Activated naive CD4-positive, alpha-beta T cell treated with anti-CD3 and anti-CD28 coated beads, Interleukin-2, amount 50 U/mL, for 72 hours (primary cell): ENCODE data around the gene KLHL36. TPM values are rescaled to one million over a fixed set of nuclear protein-coding genes. Genes with fewer than 3 reads are reported as not detected.
"Not testable (repeated sequence)": the region's sequence is repeated elsewhere in the genome, so short reads cannot be mapped to it uniquely, and the experiment has no call there.

Experiments used
- ATAC-seq, 2 donors: fragments of 150-1000 bp; cut with Tn5 transposase; 2 replicates each; pipeline ENCODE4 v1.10.0; 2021; ENCODE audit warnings: mild to moderate bottlenecking in 2 of 2, moderate library complexity in 2 of 2
- DNase-seq, 2 donors: peaks; one replicate each; pipeline ENCODE4 v3.0.0; 2021 to 2022; ENCODE audit warnings: low spot score in 2 of 2
- H3K27ac Mint-ChIP-seq, 2 donors: one replicate each; pipeline ENCODE4 v1.8.0; 2022; ENCODE audit warnings: mild to moderate bottlenecking in 2 of 2, mixed read lengths in 2 of 2
- H3K36me3 Mint-ChIP-seq, 2 donors: one replicate each; pipeline ENCODE4 v1.8.0; 2022; ENCODE audit warnings: mixed read lengths in 2 of 2
- H3K9me3 Mint-ChIP-seq, 2 donors: one replicate each; pipeline ENCODE4 v1.8.0; 2022; ENCODE audit warnings: mixed read lengths in 2 of 2
- total RNA-seq, 2 donors: library from RNA; stranded (reverse); gene quantifications; one replicate each; pipeline ENCODE4 v1.2.3, GENCODE V29; 2022

The KLHL36 gene
- total RNA-seq, 2 donors from 2014 or later = 50.5 to 60.5 TPM

- ATAC-seq (no peak), DNase-seq (no peak)
Measured at GRCh38 chr16:84690088-84690819, 41.9 kb downstream of the KLHL36 start.

DNA sequence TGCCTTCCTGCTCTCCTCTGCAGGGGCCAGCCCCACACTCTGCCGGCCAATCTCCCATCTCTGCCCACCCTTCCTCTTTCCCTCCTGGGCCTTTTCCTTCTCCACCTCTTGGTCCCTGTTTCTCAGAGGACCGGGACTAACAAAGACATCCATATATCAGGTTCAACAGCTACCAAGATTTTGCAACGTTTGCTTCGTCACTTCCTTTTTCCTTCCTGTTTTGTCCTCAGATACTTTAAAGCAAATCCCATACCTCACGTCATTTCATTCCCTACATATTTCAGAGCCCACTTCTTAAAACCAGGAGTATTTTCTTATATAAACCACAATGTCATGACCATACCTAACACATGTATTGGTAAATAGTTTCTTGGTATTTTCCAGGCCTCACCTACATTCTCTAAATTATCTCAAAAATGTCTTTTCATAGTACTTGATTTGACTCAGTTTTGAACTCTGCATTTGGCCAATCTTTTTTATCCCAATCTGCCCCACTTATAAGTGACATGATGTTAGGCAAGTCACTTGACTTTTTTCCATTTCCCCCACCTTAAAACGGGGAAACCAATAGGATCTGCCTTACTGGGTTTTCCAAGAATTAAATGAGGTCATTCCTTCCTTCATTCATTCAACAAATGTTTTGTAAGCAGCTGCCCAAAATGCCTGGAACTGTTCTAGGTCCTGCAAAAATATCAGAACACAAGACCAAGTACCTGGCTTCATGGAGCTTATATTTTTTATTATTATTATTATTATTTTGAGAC lies 44.3 kb downstream of the KLHL36 start:
- DNase-seq (no peak), ATAC-seq (no peak)
- Mint-ChIP-seq H3K36me3 (peaks cover 0 to 4% of the 10 kb centered on the region in 2 donors), H3K9me3 (peaks cover 0 to 15% of the 10 kb centered on the region in 2 donors), H3K27ac (no peak overlapping the region)

More at GRCh38 chr16:84690088-84690819, 41.9 kb downstream of the KLHL36 start:
- peaks cover 0 to 17% of the 10 kb centered on the region in 2 donors for H3K9me3 Mint-ChIP-seq
- peaks cover 0 to 6% of the 10 kb centered on the region in 2 donors for H3K36me3 Mint-ChIP-seq
- H3K27ac Mint-ChIP-seq = peak overlapping the region in 1 of 2 donors; percentile 58

DNA sequence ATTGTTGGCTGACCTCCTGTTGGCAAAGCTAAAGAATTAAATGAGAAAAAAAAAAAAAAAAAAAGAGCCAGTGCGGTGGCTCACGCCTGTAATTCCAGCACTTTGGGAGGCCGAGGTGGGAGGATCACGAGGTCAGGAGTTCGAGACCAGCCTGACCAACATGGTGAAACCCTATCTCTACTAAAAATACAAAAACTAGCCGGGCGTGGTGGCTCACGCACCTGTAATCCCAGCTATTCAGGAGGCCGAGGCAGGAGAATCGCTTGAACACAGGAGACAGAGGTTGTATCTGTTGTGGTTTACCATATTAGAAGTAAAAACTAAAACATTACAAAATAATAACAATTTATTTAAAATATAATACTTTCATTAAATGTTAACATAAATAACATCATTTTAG lies 45.6 kb downstream of the KLHL36 start:
- not testable (repeated sequence) for DNase-seq, H3K36me3 Mint-ChIP-seq, H3K27ac Mint-ChIP-seq, H3K9me3 Mint-ChIP-seq, ATAC-seq

DNA sequence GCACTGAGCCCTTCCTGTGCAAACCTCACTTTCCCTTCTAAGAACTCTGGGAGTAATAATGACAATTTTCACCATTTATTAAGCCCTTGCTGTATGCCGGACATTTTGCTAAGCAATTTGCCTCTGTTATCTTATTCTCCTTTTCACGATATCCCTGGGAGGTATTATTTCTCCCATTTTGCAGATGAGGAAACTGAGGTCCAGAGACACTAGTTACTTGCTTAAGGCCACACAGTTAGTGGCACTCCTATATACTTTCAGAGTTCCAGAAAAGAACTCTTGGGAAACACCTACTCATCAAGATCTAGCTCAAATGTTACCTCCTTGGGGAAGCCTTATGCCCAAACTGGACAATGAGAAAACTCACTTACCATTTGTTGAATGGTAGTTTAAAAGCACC lies 46.7 kb downstream of the KLHL36 start:
- H3K27ac Mint-ChIP-seq = no peak overlapping the region

DNA sequence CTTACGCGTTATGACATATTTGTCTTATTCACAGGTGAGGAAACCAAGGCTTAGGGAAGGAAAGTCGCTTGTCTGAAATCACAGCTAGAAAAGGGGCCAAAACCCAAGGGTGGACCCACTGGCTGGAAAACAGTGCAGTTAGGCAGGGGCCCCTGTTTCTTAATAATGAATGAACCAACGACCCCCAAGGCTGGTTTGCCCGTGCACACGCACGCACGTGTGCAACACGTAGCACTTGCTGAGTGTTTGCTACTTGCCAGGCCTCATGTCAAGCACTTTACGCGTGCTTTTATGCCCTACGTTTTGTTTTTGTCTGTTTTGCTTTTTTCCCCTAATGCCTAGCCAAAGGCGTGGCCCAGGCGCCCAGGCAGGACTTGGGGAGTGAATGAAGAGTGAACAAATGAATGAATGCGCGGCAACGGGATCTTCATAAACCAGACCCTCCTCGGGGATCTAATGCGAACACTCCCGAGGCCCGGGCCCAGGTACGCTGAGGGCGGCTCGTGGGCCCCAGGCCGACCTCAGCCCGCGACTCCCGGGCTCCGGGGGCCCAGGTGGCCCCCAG lies 50.9 kb downstream of the KLHL36 start:
- Mint-ChIP-seq H3K36me3 (peaks cover 7 to 10% of the 10 kb centered on the region in 2 donors), H3K9me3 (no peaks in the 10 kb centered on the region), H3K27ac (peak overlapping the region; percentile 88 to 93)
- DNase-seq (no peak), ATAC-seq (no peak)

More for the DNA sequence above, 46.7 kb downstream of the KLHL36 start:
- Mint-ChIP-seq H3K36me3 (no peaks in the 10 kb centered on the region), H3K9me3 (no peaks in the 10 kb centered on the region)
- ATAC-seq = no peak
- no peak for DNase-seq

DNA sequence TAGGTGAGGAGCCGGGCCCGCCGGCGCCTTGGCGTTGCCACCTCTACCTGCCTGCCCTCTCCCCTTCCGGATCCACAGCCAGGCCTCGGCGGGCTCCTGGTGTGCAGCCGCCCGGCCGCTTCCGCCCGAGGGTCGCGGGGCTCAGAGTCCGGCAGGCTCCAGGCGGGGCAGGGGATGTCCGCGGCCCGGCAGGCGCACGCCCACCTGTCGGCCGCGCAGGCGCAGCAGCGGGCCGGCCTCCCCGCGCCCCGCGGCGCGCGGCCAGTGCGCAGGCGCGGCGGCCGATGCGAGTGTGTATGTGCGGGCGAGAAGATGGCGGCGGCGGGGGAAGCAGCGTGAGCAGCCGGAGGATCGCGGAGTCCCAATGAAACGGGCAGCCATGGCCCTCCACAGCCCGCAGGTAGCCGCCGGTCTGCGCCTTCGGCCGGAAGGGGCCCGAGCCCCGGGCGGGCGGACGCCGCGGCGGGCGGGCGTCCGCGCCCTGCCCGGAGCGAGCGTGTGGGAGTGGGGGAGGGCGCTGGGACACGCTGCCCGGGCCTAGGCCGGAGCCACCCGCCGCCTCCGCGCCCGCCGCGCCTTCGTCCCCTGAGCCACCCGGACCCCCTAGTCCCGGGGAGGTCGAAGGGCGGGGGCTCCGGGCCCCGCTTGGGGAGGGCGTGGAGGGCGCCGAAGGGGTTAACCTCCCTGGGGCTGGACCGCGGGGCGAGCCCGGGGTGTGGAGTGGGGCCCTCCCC lies 51.6 kb downstream of the KLHL36 start, which contains the start of gene USP10:
Gene USP10 (plus strand): TSS at position 289 of the 734 bp plus-strand sequence. CDS start 91 bp downstream, at position 380.
- peaks cover 7 to 10% of the 10 kb centered on the region in 2 donors for H3K36me3 Mint-ChIP-seq
- H3K27ac Mint-ChIP-seq = peak within 1 kb of the TSS; percentile 93 to 99
- DNase-seq (peak; percentile 90 to 93), ATAC-seq (peak; percentile 89 to 90)
- H3K9me3 Mint-ChIP-seq = no peaks in the 10 kb centered on the region

DNA sequence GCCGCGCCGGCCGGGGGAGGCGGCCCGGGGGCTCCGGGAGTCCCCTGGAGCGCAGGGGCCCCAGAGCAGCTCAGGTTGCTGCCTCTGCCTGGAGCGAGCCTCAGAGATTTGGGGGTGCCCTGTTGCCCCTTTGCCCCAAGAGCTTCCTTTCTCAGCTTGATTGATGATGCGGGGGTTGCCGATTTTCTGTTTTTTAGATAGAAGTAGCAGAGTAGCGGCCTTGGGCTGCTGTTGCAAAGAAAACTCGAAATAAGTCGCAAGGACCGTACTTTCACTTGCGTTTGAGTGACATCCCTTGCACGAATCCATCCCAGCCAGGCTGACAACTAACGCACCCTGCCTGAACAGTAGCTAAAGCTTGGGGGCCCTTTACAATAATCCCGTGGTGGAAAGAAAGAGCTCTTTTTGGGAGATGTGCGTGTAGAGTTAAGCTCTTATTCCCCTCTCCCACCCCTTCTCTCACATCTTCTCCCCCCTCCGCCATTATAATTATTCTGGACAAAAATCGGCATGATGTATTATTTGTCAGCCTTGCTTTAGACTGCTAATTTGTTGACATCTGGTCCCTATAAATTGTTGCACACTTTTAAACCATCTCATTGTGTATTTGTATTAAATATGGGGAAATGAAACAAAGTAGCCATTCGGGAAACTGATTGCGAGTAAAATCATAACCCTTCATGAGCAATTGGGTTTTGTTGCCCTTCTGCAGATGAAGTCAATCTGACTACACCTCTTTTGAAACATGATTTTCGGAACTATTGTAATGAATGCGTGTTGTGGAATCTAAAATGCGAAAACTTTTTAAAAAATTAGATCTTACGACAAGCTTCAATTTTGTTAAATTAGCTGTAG lies 52.4 kb downstream of the KLHL36 start:
- Mint-ChIP-seq H3K9me3 (no peaks in the 10 kb centered on the region), H3K27ac (peak overlapping the region; percentile 93 to 99), H3K36me3 (peaks cover 7 to 10% of the 10 kb centered on the region in 2 donors)
- ATAC-seq = peak; percentile 36 to 42
- peak in 1 of 2 donors; percentile 34 for DNase-seq

DNA sequence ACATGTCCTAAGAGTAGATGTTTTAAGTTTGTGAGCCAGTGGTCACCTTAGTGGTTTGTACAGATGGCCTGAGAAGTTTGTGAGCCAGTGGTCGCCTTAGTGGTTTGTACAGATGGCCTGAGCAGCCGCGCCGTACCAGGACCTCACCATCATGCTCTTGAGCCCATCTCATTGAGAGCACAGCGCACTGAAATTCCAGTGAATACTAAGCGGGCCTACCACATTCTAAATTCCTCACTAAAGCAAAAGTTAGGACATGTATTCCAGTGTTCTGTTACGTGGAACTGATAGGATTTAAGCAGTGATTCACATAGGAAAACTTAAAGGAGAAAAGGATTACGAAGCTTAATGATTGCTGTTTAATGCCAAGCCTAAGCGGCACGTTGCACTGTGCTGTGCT lies 55.4 kb downstream of the KLHL36 start:
- no peak overlapping the region for H3K27ac Mint-ChIP-seq
- H3K36me3 Mint-ChIP-seq = peaks cover 7 to 10% of the 10 kb centered on the region in 2 donors
- DNase-seq (no peak), ATAC-seq (no peak)
- H3K9me3 Mint-ChIP-seq = no peaks in the 10 kb centered on the region

GRCh38 chr16:84704253-84704652 lies 55.9 kb downstream of the KLHL36 start:
- H3K27ac Mint-ChIP-seq = no peak overlapping the region

DNA sequence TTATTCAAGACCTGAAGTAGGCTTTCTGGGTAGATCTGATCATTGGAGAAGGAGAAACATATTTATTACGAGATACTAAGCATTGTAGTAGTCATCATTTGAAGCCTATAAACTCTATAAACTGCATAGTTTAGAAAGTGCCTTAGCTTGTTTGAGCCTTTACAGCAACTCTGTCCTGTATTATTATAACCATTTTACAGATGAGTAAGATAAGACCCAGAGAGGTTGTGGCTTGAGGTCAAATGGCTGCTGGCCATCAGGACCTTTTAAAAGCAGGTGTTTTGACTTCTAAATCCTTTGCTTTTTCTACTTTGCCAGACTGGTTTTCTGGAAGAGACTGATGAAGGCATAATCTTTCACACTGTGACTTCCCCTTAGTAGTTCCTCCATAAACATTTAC lies 58.5 kb downstream of the KLHL36 start:
- H3K36me3 Mint-ChIP-seq = no peaks in the 10 kb centered on the region
- DNase-seq (no peak), ATAC-seq (no peak)
- no peak overlapping the region for H3K27ac Mint-ChIP-seq
- H3K9me3 Mint-ChIP-seq = no peaks in the 10 kb centered on the region

More at GRCh38 chr16:84704253-84704652, 55.9 kb downstream of the KLHL36 start:
- DNase-seq (no peak), ATAC-seq (no peak)
- H3K9me3 Mint-ChIP-seq = no peaks in the 10 kb centered on the region
- peaks cover 7 to 10% of the 10 kb centered on the region in 2 donors for H3K36me3 Mint-ChIP-seq

GRCh38 chr16:84709609-84710008 lies 61.3 kb downstream of the KLHL36 start:
- Mint-ChIP-seq H3K36me3 (no peaks in the 10 kb centered on the region), H3K9me3 (no peaks in the 10 kb centered on the region), H3K27ac (peak overlapping the region in 1 of 2 donors; percentile 3)
- no peak for ATAC-seq
- no peak for DNase-seq

DNA sequence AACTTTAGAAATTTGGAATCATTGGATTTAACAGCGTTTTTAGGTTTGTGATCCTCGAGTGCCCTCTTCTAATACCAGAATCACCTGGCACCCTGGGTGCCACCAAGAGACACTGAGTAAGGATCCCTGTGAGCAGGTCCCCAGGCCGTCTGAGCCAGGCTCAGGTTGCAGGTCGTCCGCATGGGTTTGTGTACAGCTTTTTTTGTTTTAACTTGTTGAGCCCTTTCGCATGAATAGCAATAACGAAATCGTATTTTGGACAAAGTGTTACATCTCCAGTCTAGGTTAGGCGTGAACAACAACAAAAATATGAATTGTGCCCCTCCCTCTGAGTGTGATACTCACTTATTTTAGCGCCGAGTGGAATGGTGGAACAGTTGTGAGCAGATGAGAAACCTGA lies 62.4 kb downstream of the KLHL36 start:
- DNase-seq (no peak), ATAC-seq (no peak)
- Mint-ChIP-seq H3K27ac (peak overlapping the region in 1 of 2 donors; percentile 44), H3K9me3 (no peaks in the 10 kb centered on the region), H3K36me3 (no peaks in the 10 kb centered on the region)
